ENCODE results near the gene IGFBP3. TPM values are rescaled to one million over a fixed set of nuclear protein-coding genes. Genes with fewer than 3 reads are reported as not detected.

The IGFBP3 gene
- total and polyA plus RNA-seq, 2 donors from 2014 or later = 50.5 to 193 TPM

- H3K4me3 ChIP-seq (ENCODE audit: low read length in 3 of 3) = no peak overlapping the region
- no peaks in the 10 kb centered on the region for H3K27me3 ChIP-seq (ENCODE audit: control insufficient read depth, insufficient read depth, low read length)
- DNase-seq = no peak
- FAIRE-seq = no peak
- no peaks in the 10 kb centered on the region for H3K36me3 ChIP-seq (ENCODE audit: control insufficient read depth in 2 of 3, insufficient read depth in 3 of 3, low read length in 3 of 3)
- H3K9ac ChIP-seq (ENCODE audit: low read length in 3 of 3) = no peak overlapping the region
- H3K4me1 ChIP-seq (ENCODE audit: control insufficient read depth in 2 of 3, insufficient read depth in 2 of 3, low read depth in 1 of 3, low read length in 3 of 3) = no peaks in the 10 kb centered on the region
- intact Hi-C loops (cut with DNase I) = no loop called here
- no peak for TF ChIP-seq CTCF (IDR thresholded peaks at IDR 0.05; ENCODE audit: borderline replicate concordance, extremely low read depth, insufficient read depth)
- no peaks in the 10 kb centered on the region for H3K9me3 ChIP-seq (ENCODE audit: control insufficient read depth in 2 of 3, insufficient read depth in 1 of 3, low read length in 3 of 3)
- H3K27ac ChIP-seq (ENCODE audit: low read depth in 2 of 2, low read length in 2 of 2) = no peak overlapping the region
These were observed 23.9 kb downstream of the IGFBP3 start for GRCh38 chr7:45897042-45897690.

GRCh38 chr7:45894665-45895062 is 26.4 kb downstream of the IGFBP3 start:
- Histone ChIP-seq H3K4me3 (ENCODE audit: low read length in 3 of 3) (no peak overlapping the region), H3K27me3 (ENCODE audit: control insufficient read depth, insufficient read depth, low read length) (peaks cover 1% of the 10 kb centered on the region), H3K9ac (ENCODE audit: low read length in 3 of 3) (no peak overlapping the region), H3K36me3 (ENCODE audit: control insufficient read depth in 2 of 3, insufficient read depth in 3 of 3, low read length in 3 of 3) (no peaks in the 10 kb centered on the region), H3K27ac (ENCODE audit: low read depth in 2 of 2, low read length in 2 of 2) (no peak overlapping the region), H3K9me3 (ENCODE audit: control insufficient read depth in 2 of 3, insufficient read depth in 1 of 3, low read length in 3 of 3) (no peaks in the 10 kb centered on the region), H3K4me1 (ENCODE audit: control insufficient read depth in 2 of 3, insufficient read depth in 2 of 3, low read depth in 1 of 3, low read length in 3 of 3) (no peaks in the 10 kb centered on the region)
- FAIRE-seq (no peak), DNase-seq (no peak)
- TF ChIP-seq CTCF (IDR thresholded peaks at IDR 0.05; ENCODE audit: borderline replicate concordance, extremely low read depth, insufficient read depth) = no peak
- intact Hi-C loops (cut with DNase I) = no loop called here

GRCh38 chr7:45893996-45894664 is 26.9 kb downstream of the IGFBP3 start:
- H3K4me1 ChIP-seq (ENCODE audit: control insufficient read depth in 2 of 3, insufficient read depth in 2 of 3, low read depth in 1 of 3, low read length in 3 of 3) = no peaks in the 10 kb centered on the region
- no peak for FAIRE-seq

More at GRCh38 chr7:45893996-45894664, 26.9 kb downstream of the IGFBP3 start:
- H3K9me3 ChIP-seq (ENCODE audit: control insufficient read depth in 2 of 3, insufficient read depth in 1 of 3, low read length in 3 of 3) = no peaks in the 10 kb centered on the region
- no peak for TF ChIP-seq CTCF (IDR thresholded peaks at IDR 0.05; ENCODE audit: borderline replicate concordance, extremely low read depth, insufficient read depth)
- no peak overlapping the region for H3K27ac ChIP-seq (ENCODE audit: low read depth in 2 of 2, low read length in 2 of 2)
- intact Hi-C loops (cut with DNase I) = no loop called here
- H3K27me3 ChIP-seq (ENCODE audit: control insufficient read depth, insufficient read depth, low read length) = peaks cover 3% of the 10 kb centered on the region
- no peaks in the 10 kb centered on the region for H3K36me3 ChIP-seq (ENCODE audit: control insufficient read depth in 2 of 3, insufficient read depth in 3 of 3, low read length in 3 of 3)
- DNase-seq = no peak
- no peak overlapping the region for H3K4me3 ChIP-seq (ENCODE audit: low read length in 3 of 3)
- H3K9ac ChIP-seq (ENCODE audit: low read length in 3 of 3) = no peak overlapping the region
